M059J (cell line): Measurements from ENCODE around the gene RSPH6A. TPM values are rescaled to one million over a fixed set of nuclear protein-coding genes. Genes with fewer than 3 reads are reported as not detected.

Experiments used
- DNase-seq: peaks from one replicate; pipeline ENCODE4 v3.0.0-alpha.2; 2012; ENCODE audit warnings: low read depth
- total RNA-seq: library from RNA; depleted of rRNA; stranded (reverse); fragments of >200 nt; shearing (Covaris generic); gene quantifications from 2 replicates; pipeline ENCODE4 v1.2.3, GENCODE V29; 2014

Gene RSPH6A
- total RNA-seq, 1 experiment from 2014 or later: not detected

- DNase-seq: peak; percentile 91
Measured at GRCh38 chr19:45781214-45782161, 33.6 kb downstream of the RSPH6A start.

GRCh38 chr19:45780448-45781213, 34.5 kb downstream of the RSPH6A start:
- DNase-seq: no peak

- no peak for DNase-seq
Measured at GRCh38 chr19:45780146-45780447, 35.0 kb downstream of the RSPH6A start.

- no peak for DNase-seq
Measured at GRCh38 chr19:45779231-45780145, 35.6 kb downstream of the RSPH6A start.

- DNase-seq: no peak
Measured at GRCh38 chr19:45778010-45778661, 37.0 kb downstream of the RSPH6A start.

- no peak for DNase-seq
Measured at GRCh38 chr19:45777395-45777961, 37.6 kb downstream of the RSPH6A start.

GRCh38 chr19:45774765-45775164, 40.3 kb downstream of the RSPH6A start:
- DNase-seq: no peak

- no peak for DNase-seq
Measured at GRCh38 chr19:45773384-45773783, 41.7 kb downstream of the RSPH6A start.

- DNase-seq: no peak
Measured at GRCh38 chr19:45772912-45773311, 42.2 kb downstream of the RSPH6A start.

- peak; percentile 29 for DNase-seq
Measured at GRCh38 chr19:45772130-45772840, 42.8 kb downstream of the RSPH6A start.

- no peak for DNase-seq
Measured at GRCh38 chr19:45771311-45771933, 43.7 kb downstream of the RSPH6A start.

- peak; percentile 90 for DNase-seq
Measured at GRCh38 chr19:45770192-45771101, 44.7 kb downstream of the RSPH6A start.

GRCh38 chr19:45769821-45770191, 45.3 kb downstream of the RSPH6A start:
- no peak for DNase-seq

GRCh38 chr19:45768984-45769782, 45.9 kb downstream of the RSPH6A start, which contains the start of gene SIX5:
TSS of gene SIX5 (minus strand) at chr19:45769252. CDS start at chr19:45768844, 408 bp downstream.
- peak; percentile 97 for DNase-seq

- DNase-seq: peak; percentile 53
Measured at GRCh38 chr19:45768655-45768983, 46.5 kb downstream of the RSPH6A start.

GRCh38 chr19:45767881-45768654, 47.0 kb downstream of the RSPH6A start:
- DNase-seq: peak; percentile 77

GRCh38 chr19:45767410-45767880, 47.7 kb downstream of the RSPH6A start:
- DNase-seq: peak; percentile 89
